CD8-positive, alpha-beta memory T cell (primary cell): ENCODE measurements around the gene KLHL25. TPM values are rescaled to one million over a fixed set of nuclear protein-coding genes. Genes with fewer than 3 reads are reported as not detected.

ENCODE experiments used
- CTCF ChIA-PET: fragments of 350-600 bp; sonication (Branson Sonifier 250); formaldehyde crosslinking; loops from one replicate; lab custom pipeline; 2021; ENCODE audit warnings: antibody characterized with exemption; lab: Charles Lee
- POLR2A ChIA-PET: fragments of 350-600 bp; sonication (Branson Sonifier 250); formaldehyde crosslinking; loops from one replicate; lab custom pipeline; 2021; ENCODE audit warnings: antibody characterized with exemption; lab: Charles Lee
- DNase-seq, 5 donors: peaks; one replicate each; pipeline versions ENCODE4 v3.0.0 to v3.0.0-alpha.2; 2020 to 2022; ENCODE audit warnings: mixed read lengths in 1 of 5
- H3K27ac ChIP-seq: one replicate; pipeline ENCODE4 v1.7.0; 2013; ENCODE audit warnings: low read depth, mild to moderate bottlenecking, low read length, moderate library complexity
- H3K27me3 ChIP-seq: 2 replicates; pipeline ENCODE4 v1.7.0; 2013; ENCODE audit warnings: low read length, mild to moderate bottlenecking; ENCODE audit not compliant: insufficient read depth, poor library complexity, severe bottlenecking
- H3K36me3 ChIP-seq: 2 replicates; pipeline ENCODE4 v1.7.0; 2013; ENCODE audit warnings: mild to moderate bottlenecking, low read length, moderate library complexity; ENCODE audit not compliant: insufficient read depth
- H3K4me1 ChIP-seq: 2 replicates; pipeline ENCODE4 v1.7.0; 2013; ENCODE audit warnings: mild to moderate bottlenecking, low read length, moderate library complexity; ENCODE audit not compliant: insufficient read depth
- H3K4me3 ChIP-seq: 2 replicates; pipeline ENCODE4 v1.7.0; 2013; ENCODE audit warnings: mild to moderate bottlenecking, low read length
- H3K9me3 ChIP-seq: 2 replicates; pipeline ENCODE4 v1.7.0; 2013; ENCODE audit warnings: mild to moderate bottlenecking, low read length
- H3K27ac Mint-ChIP-seq, 8 donors: one replicate each; pipeline ENCODE4 v1.8.0; 2020 to 2021; ENCODE audit warnings: mixed read lengths in 8 of 8, mild to moderate bottlenecking in 6 of 8, inconsistent platforms in 3 of 8, moderate library complexity in 3 of 8
- H3K27me3 Mint-ChIP-seq, 2 donors: one replicate each; pipeline ENCODE4 v1.8.0; 2020 to 2021; ENCODE audit warnings: mixed read lengths in 2 of 2, mild to moderate bottlenecking in 1 of 2, moderate library complexity in 1 of 2
- H3K36me3 Mint-ChIP-seq, 3 donors: one replicate each; pipeline ENCODE4 v1.8.0; 2020 to 2021; ENCODE audit warnings: mixed read lengths in 3 of 3, inconsistent platforms in 1 of 3, mild to moderate bottlenecking in 1 of 3
- H3K4me1 Mint-ChIP-seq, 3 donors: one replicate each; pipeline ENCODE4 v1.8.0; 2020 to 2021; ENCODE audit warnings: mixed read lengths in 3 of 3, inconsistent platforms in 1 of 3, mild to moderate bottlenecking in 1 of 3
- H3K4me3 Mint-ChIP-seq, 7 donors: one replicate each; pipeline ENCODE4 v1.8.0; 2020 to 2021; ENCODE audit warnings: mixed read lengths in 7 of 7, mild to moderate bottlenecking in 6 of 7, moderate library complexity in 4 of 7, inconsistent platforms in 2 of 7
- H3K9me3 Mint-ChIP-seq, 5 donors: one replicate each; pipeline ENCODE4 v1.8.0; 2020 to 2022; ENCODE audit warnings: mixed read lengths in 5 of 5, mild to moderate bottlenecking in 3 of 5, moderate library complexity in 2 of 5, inconsistent platforms in 1 of 5
- polyA plus RNA-seq: library from polyadenylated mRNA; unstranded; fragments of 300-500 nt; fragmentation: Illumina TruSeq; gene quantifications from one replicate; pipeline ENCODE4 v1.2.3, GENCODE V29; 2021
- total RNA-seq, 2 experiments: library from RNA; stranded (reverse); gene quantifications; one replicate each; pipeline ENCODE4 v1.2.3, GENCODE V29; 2021

Gene KLHL25
- total and polyA plus RNA-seq, 3 experiments from 2014 or later, result 0.75 to 5.4 (median 5.1) TPM

DNA sequence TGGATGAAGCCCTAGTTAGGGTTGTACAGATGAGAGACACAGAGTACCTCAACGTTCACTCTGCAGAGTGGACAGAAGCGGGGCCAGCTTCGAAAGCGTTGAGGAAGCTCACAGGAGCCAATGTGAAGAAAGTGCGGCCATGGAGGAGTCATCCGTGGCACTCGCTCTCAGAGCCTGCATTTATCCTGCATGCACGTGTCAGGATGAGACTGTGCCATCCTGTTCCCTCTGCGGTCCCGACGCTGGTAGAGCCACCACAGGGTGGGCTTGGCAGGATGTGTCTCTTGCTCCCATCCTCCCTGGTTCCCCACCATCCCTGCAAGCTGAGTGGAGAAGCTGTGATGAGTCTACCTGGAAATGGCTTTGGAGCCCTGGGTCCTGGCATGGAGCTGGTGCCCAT lies 39.3 kb downstream of the KLHL25 start:
- POLR2A ChIA-PET, result no interaction called here
- CTCF ChIA-PET, result interaction anchor here (0.8 kb wide), 2 partner anchors 74 to 85 kb away, joined by 3 to 5 read pairs; no protein-coding TSS in a partner anchor
- Mint-ChIP-seq H3K36me3 (peaks cover 0 to 13% (median 0%) of the 10 kb centered on the region in 3 donors), H3K4me1 (peaks cover 18 to 24% (median 21%) of the 10 kb centered on the region in 3 donors), H3K27ac (peak overlapping the region in 1 of 8 donors; percentile 50), H3K9me3 (no peaks in the 10 kb centered on the region), H3K27me3 (no peaks in the 10 kb centered on the region), H3K4me3 (no peak overlapping the region)
- Histone ChIP-seq H3K4me3 (no peak overlapping the region), H3K4me1 (peaks cover 10% of the 10 kb centered on the region), H3K36me3 (no peaks in the 10 kb centered on the region), H3K27me3 (no peaks in the 10 kb centered on the region), H3K9me3 (no peaks in the 10 kb centered on the region), H3K27ac (no peak overlapping the region)
- DNase-seq, result no peak

DNA sequence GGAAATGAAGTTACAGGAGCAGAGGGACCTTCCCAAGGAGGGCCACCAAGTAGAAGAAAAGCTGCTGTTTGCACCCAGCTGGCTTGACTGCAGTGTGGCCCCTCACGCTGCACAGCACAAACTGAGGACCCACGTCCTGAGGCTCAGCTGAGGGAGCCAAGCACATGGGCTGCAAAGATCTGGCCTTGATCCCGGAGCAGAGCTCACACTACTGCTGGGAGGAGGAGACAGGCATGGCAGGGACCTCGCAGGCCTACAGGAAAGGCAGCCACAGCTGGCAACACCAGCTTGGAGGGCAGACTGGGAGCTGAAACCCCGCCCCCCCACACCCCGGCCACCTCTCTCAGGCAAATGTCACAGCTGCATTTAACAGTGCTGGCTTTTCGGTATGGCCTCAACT lies 39.7 kb downstream of the KLHL25 start:
- Histone ChIP-seq H3K27me3 (no peaks in the 10 kb centered on the region), H3K9me3 (no peaks in the 10 kb centered on the region), H3K27ac (no peak overlapping the region), H3K4me1 (peaks cover 10% of the 10 kb centered on the region), H3K4me3 (no peak overlapping the region), H3K36me3 (no peaks in the 10 kb centered on the region)
- H3K4me3 Mint-ChIP-seq, result no peak overlapping the region
- no peak for DNase-seq
- peak overlapping the region in 1 of 8 donors; percentile 45 for H3K27ac Mint-ChIP-seq
- H3K36me3 Mint-ChIP-seq, result peaks cover 0 to 13% (median 0%) of the 10 kb centered on the region in 3 donors
- H3K27me3 Mint-ChIP-seq, result no peaks in the 10 kb centered on the region
- ChIA-PET POLR2A (no interaction called here), CTCF (interaction anchor here (0.8 kb wide), 1 partner anchor 74 kb away, joined by 3 read pairs; no protein-coding TSS in a partner anchor)
- H3K9me3 Mint-ChIP-seq, result no peaks in the 10 kb centered on the region
- H3K4me1 Mint-ChIP-seq, result peaks cover 18 to 26% (median 23%) of the 10 kb centered on the region in 3 donors

DNA sequence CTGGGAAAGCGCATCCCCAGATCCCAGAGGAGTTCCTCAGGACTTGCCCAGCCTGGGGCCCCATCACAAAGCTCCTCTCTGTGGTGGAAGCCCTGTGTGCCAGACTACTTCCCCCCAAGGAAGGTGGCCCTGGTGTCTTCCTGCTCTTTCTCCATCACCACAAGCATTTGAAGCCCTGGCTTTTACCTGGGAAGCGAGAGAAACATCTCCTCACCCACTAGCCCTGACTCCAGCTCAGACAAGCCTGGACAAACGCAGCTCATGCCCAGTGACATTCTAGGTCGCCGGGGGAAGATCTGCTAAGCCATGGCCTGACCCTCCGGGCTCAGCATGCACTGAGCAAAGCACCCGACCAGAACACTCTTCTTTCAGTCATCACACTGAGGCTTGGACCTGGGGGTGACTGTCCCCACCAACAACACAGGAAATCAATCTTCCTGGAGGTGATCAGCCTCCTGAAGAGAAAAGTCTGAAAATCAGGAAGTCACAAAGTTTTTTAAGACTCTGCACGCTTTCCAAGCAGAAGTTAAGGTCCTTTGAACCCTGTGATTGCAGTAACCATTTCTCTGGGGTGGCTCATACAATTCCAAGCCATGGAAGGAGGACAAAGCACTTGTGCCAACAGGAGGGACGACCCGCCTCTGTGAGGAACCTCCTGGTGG lies 40.8 kb downstream of the KLHL25 start:
- H3K4me3 Mint-ChIP-seq, result no peak overlapping the region
- peak overlapping the region in 2 of 8 donors; percentile 43 to 88 for H3K27ac Mint-ChIP-seq
- no peaks in the 10 kb centered on the region for H3K27me3 Mint-ChIP-seq
- CTCF ChIA-PET, result no interaction called here
- Histone ChIP-seq H3K36me3 (no peaks in the 10 kb centered on the region), H3K4me3 (no peak overlapping the region), H3K27ac (no peak overlapping the region), H3K27me3 (no peaks in the 10 kb centered on the region), H3K4me1 (peaks cover 10% of the 10 kb centered on the region), H3K9me3 (no peaks in the 10 kb centered on the region)
- DNase-seq, result no peak
- H3K9me3 Mint-ChIP-seq, result no peaks in the 10 kb centered on the region
- H3K36me3 Mint-ChIP-seq, result peaks cover 0 to 16% (median 0%) of the 10 kb centered on the region in 3 donors
- peaks cover 18 to 30% (median 23%) of the 10 kb centered on the region in 3 donors for H3K4me1 Mint-ChIP-seq
- POLR2A ChIA-PET, result no interaction called here

- Histone ChIP-seq H3K27me3 (no peaks in the 10 kb centered on the region), H3K4me3 (no peak overlapping the region), H3K4me1 (peaks cover 10% of the 10 kb centered on the region), H3K27ac (no peak overlapping the region), H3K9me3 (no peaks in the 10 kb centered on the region), H3K36me3 (no peaks in the 10 kb centered on the region)
- Mint-ChIP-seq H3K4me1 (peaks cover 18 to 33% (median 23%) of the 10 kb centered on the region in 3 donors), H3K9me3 (no peaks in the 10 kb centered on the region), H3K4me3 (no peak overlapping the region), H3K36me3 (peaks cover 0 to 16% (median 0%) of the 10 kb centered on the region in 3 donors), H3K27me3 (no peaks in the 10 kb centered on the region), H3K27ac (peak overlapping the region in 1 of 8 donors; percentile 72)
- ChIA-PET CTCF (no interaction called here), POLR2A (no interaction called here)
- DNase-seq, result no peak
These were observed 41.5 kb downstream of the KLHL25 start for GRCh38 chr15:85753261-85753660.

GRCh38 chr15:85752491-85752961 lies 42.2 kb downstream of the KLHL25 start:
- Histone ChIP-seq H3K27ac (no peak overlapping the region), H3K4me3 (no peak overlapping the region), H3K9me3 (no peaks in the 10 kb centered on the region), H3K36me3 (peaks cover 5% of the 10 kb centered on the region), H3K27me3 (no peaks in the 10 kb centered on the region), H3K4me1 (peaks cover 10% of the 10 kb centered on the region)
- H3K4me3 Mint-ChIP-seq, result no peak overlapping the region
- peaks cover 0 to 21% (median 0%) of the 10 kb centered on the region in 3 donors for H3K36me3 Mint-ChIP-seq
- H3K9me3 Mint-ChIP-seq, result peaks cover 0 to 1% (median 0%) of the 10 kb centered on the region in 5 donors
- peak overlapping the region in 6 of 8 donors; percentile 66 to 91 (median 83) for H3K27ac Mint-ChIP-seq
- ChIA-PET POLR2A (interaction anchor here (0.6 kb wide), 1 partner anchor 19 kb away, joined by 3 read pairs; no protein-coding TSS in a partner anchor), CTCF (interaction anchor here (1.1 to 1.8 kb wide), 2 partner anchors 88 to 110 kb away, joined by 3 read pairs; no protein-coding TSS in a partner anchor)
- H3K27me3 Mint-ChIP-seq, result no peaks in the 10 kb centered on the region
- peaks cover 18 to 33% (median 23%) of the 10 kb centered on the region in 3 donors for H3K4me1 Mint-ChIP-seq
- no peak for DNase-seq

DNA sequence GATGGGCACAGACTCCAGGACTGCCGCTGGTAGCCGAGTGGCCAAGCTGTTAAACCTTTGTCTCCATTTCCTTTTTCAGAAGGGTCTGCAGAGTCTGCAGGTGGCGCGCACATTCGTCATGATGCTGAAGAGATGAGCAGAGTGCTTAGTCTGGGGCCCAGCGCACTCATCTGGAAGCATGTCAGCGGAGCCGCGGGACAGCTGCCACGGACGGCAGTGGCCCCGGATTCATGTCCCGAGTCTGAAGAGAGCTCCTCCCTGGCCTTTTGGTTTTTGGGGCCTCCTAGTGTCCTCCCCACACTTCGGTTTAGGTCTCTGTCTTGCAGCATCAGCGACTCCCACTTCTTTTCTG lies 42.6 kb downstream of the KLHL25 start:
- CTCF ChIA-PET, result interaction anchor here (1.1 to 1.8 kb wide), 2 partner anchors 88 to 110 kb away, joined by 3 read pairs; no protein-coding TSS in a partner anchor
- Mint-ChIP-seq H3K27ac (peak overlapping the region in 1 of 8 donors; percentile 86), H3K4me3 (no peak overlapping the region)

GRCh38 chr15:85751291-85752123 lies 43.2 kb downstream of the KLHL25 start:
- Mint-ChIP-seq H3K27ac (peak overlapping the region in 6 of 8 donors; percentile 11 to 80 (median 71)), H3K27me3 (no peaks in the 10 kb centered on the region), H3K4me1 (peaks cover 18 to 33% (median 23%) of the 10 kb centered on the region in 3 donors), H3K36me3 (peaks cover 0 to 32% (median 5%) of the 10 kb centered on the region in 3 donors), H3K4me3 (no peak overlapping the region), H3K9me3 (peaks cover 0 to 1% (median 0%) of the 10 kb centered on the region in 5 donors)
- H3K27ac ChIP-seq, result no peak overlapping the region
- peaks cover 10% of the 10 kb centered on the region for H3K4me1 ChIP-seq
- H3K36me3 ChIP-seq, result peaks cover 15% of the 10 kb centered on the region
- peak in 1 of 5 donors; percentile 10 for DNase-seq
- H3K9me3 ChIP-seq, result no peaks in the 10 kb centered on the region
- no peak overlapping the region for H3K4me3 ChIP-seq
- ChIA-PET POLR2A (interaction anchor here (0.6 to 0.9 kb wide), 2 partner anchors 13 to 279 kb away, joined by 4 read pairs; no protein-coding TSS in a partner anchor), CTCF (interaction anchor here (1.1 to 1.8 kb wide), 2 partner anchors 89 to 109 kb away, joined by 3 read pairs; no protein-coding TSS in a partner anchor)
- no peaks in the 10 kb centered on the region for H3K27me3 ChIP-seq

More for the DNA sequence above, 42.6 kb downstream of the KLHL25 start:
- POLR2A ChIA-PET, result interaction anchor here (0.9 kb wide), 1 partner anchor 12 kb away, joined by 4 read pairs; no protein-coding TSS in a partner anchor
- Histone ChIP-seq H3K4me1 (peaks cover 10% of the 10 kb centered on the region), H3K27ac (no peak overlapping the region), H3K36me3 (peaks cover 10% of the 10 kb centered on the region), H3K9me3 (no peaks in the 10 kb centered on the region), H3K27me3 (no peaks in the 10 kb centered on the region), H3K4me3 (no peak overlapping the region)
- no peaks in the 10 kb centered on the region for H3K27me3 Mint-ChIP-seq
- peaks cover 18 to 33% (median 23%) of the 10 kb centered on the region in 3 donors for H3K4me1 Mint-ChIP-seq
- no peak for DNase-seq
- H3K9me3 Mint-ChIP-seq, result peaks cover 0 to 1% (median 0%) of the 10 kb centered on the region in 5 donors
- H3K36me3 Mint-ChIP-seq, result peaks cover 0 to 26% (median 1%) of the 10 kb centered on the region in 3 donors
